ENCODE data around the gene ELL. TPM values are rescaled to one million over a fixed set of nuclear protein-coding genes. Genes with fewer than 3 reads are reported as not detected.

Gene ELL
- total and polyA plus RNA-seq, 8 donors, result 4.1 to 88.7 (median 11.2) TPM

GRCh38 chr19:18446811-18447359 is 75.0 kb downstream of the ELL start:
- 83 to 92% (median 91%) methylated on average over 12 of the region's 12 CpGs for WGBS, 5 donors
- H3K27ac ChIP-seq, result no peak overlapping the region
- no peak overlapping the region for H3K4me3 ChIP-seq
- no peak for DNase-seq
- intact Hi-C loops (cut with DNase I; ENCODE audit: low total_unique reads), result no loop called here
- H3K4me1 ChIP-seq, result peaks cover 0 to 12% (median 11%) of the 10 kb centered on the region in 4 donors
- peaks cover 65 to 93% (median 91%) of the 10 kb centered on the region in 4 donors for H3K36me3 ChIP-seq
- no peaks in the 10 kb centered on the region for H3K27me3 ChIP-seq
- TF ChIP-seq POLR2A (IDR thresholded peaks at IDR 0.05) (no peak), POLR2AphosphoS5 (IDR thresholded peaks at IDR 0.05) (no peak), CTCF (IDR thresholded peaks at IDR 0.05) (no peak), EP300 (IDR thresholded peaks at IDR 0.05) (no peak)
- no peaks in the 10 kb centered on the region for H3K9me3 ChIP-seq

GRCh38 chr19:18446145-18446810 is 75.6 kb downstream of the ELL start:
- no peak overlapping the region for H3K27ac ChIP-seq
- WGBS, 5 donors, result 85 to 90% (median 88%) methylated on average over 20 to 34 of the region's 34 CpGs
- H3K4me1 ChIP-seq, result peaks cover 0 to 9% (median 8%) of the 10 kb centered on the region in 4 donors
- H3K4me3 ChIP-seq, result no peak overlapping the region
- no peaks in the 10 kb centered on the region for H3K9me3 ChIP-seq
- TF ChIP-seq POLR2AphosphoS5 (IDR thresholded peaks at IDR 0.05) (no peak), EP300 (IDR thresholded peaks at IDR 0.05) (no peak), POLR2A (IDR thresholded peaks at IDR 0.05) (no peak), CTCF (IDR thresholded peaks at IDR 0.05) (no peak)
- no peaks in the 10 kb centered on the region for H3K27me3 ChIP-seq
- no peak for DNase-seq
- peaks cover 64 to 87% (median 85%) of the 10 kb centered on the region in 4 donors for H3K36me3 ChIP-seq
- intact Hi-C loops (cut with DNase I; ENCODE audit: low total_unique reads), result no loop called here

- WGBS, 5 donors, result 63 to 80% (median 70%) methylated on average over 14 to 15 of the region's 15 CpGs
- Histone ChIP-seq H3K36me3 (peaks cover 57 to 78% (median 76%) of the 10 kb centered on the region in 4 donors), H3K27me3 (no peaks in the 10 kb centered on the region), H3K27ac (no peak overlapping the region), H3K9me3 (no peaks in the 10 kb centered on the region), H3K4me3 (no peak overlapping the region), H3K4me1 (peaks cover 0 to under 1% (median 0%) of the 10 kb centered on the region in 4 donors)
- peak in 1 of 2 donors; percentile 77 for DNase-seq
- TF ChIP-seq POLR2A (IDR thresholded peaks at IDR 0.05) (no peak), EP300 (IDR thresholded peaks at IDR 0.05) (no peak), CTCF (IDR thresholded peaks at IDR 0.05) (no peak), POLR2AphosphoS5 (IDR thresholded peaks at IDR 0.05) (no peak)
- intact Hi-C loops (cut with DNase I; ENCODE audit: low total_unique reads), result no loop called here
These were observed 76.5 kb downstream of the ELL start for GRCh38 chr19:18445262-18445948.

GRCh38 chr19:18444513-18444912 is 77.4 kb downstream of the ELL start:
- Histone ChIP-seq H3K27ac (no peak overlapping the region), H3K36me3 (peaks cover 48 to 69% (median 68%) of the 10 kb centered on the region in 4 donors), H3K4me1 (peaks cover 4 to 7% (median 5%) of the 10 kb centered on the region in 4 donors), H3K4me3 (no peak overlapping the region), H3K9me3 (no peaks in the 10 kb centered on the region), H3K27me3 (no peaks in the 10 kb centered on the region)
- TF ChIP-seq POLR2A (IDR thresholded peaks at IDR 0.05) (no peak), EP300 (IDR thresholded peaks at IDR 0.05) (no peak), POLR2AphosphoS5 (IDR thresholded peaks at IDR 0.05) (no peak), CTCF (IDR thresholded peaks at IDR 0.05) (no peak)
- 87 to 94% (median 91%) methylated on average over 18 to 19 of the region's 19 CpGs for WGBS, 5 donors
- intact Hi-C loops (cut with DNase I; ENCODE audit: low total_unique reads), result no loop called here
- DNase-seq, result no peak
